Kidney (tissue), 14 donors: ENCODE results near the gene NR2F6. TPM values are rescaled to one million over a fixed set of nuclear protein-coding genes. Genes with fewer than 3 reads are reported as not detected.
A peak's percentile ranks its signal among the peaks of the same experiment; 100 is the strongest.

Experiments used
- DNase-seq, 5 donors: peaks; one replicate each; pipeline ENCODE4 v3.0.0-alpha.2; 2013 to 2020
- FAIRE-seq: peaks from 2 replicates; lab custom pipeline; 2012; peaks lifted over from hg19 to GRCh38; lab: Jason Lieb, UNC
- H3K27ac ChIP-seq, 2 donors: one replicate each; pipeline ENCODE4 v1.7.0; 2013; ENCODE audit warnings: low read depth in 2 of 2, low read length in 2 of 2, inconsistent platforms in 1 of 2
- H3K27me3 ChIP-seq: one replicate; pipeline ENCODE4 v1.7.1; 2013; ENCODE audit warnings: low read length, inconsistent platforms; ENCODE audit not compliant: control insufficient read depth, insufficient read depth
- H3K36me3 ChIP-seq, 3 donors: one replicate each; pipeline versions ENCODE4 v1.7.0 to v1.7.1; 2013; ENCODE audit warnings: low read length in 3 of 3, control low read depth in 1 of 3, inconsistent platforms in 1 of 3; ENCODE audit not compliant: insufficient read depth in 3 of 3, control insufficient read depth in 2 of 3
- H3K4me1 ChIP-seq, 3 donors: one replicate each; pipeline versions ENCODE4 v1.7.0 to v1.7.1; 2013; ENCODE audit warnings: low read length in 3 of 3, inconsistent platforms in 1 of 3, low read depth in 1 of 3; ENCODE audit not compliant: control insufficient read depth in 2 of 3, insufficient read depth in 2 of 3
- H3K4me3 ChIP-seq, 3 donors: one replicate each; pipeline versions ENCODE4 v1.7.0 to v1.8.1; 2013; ENCODE audit warnings: low read length in 3 of 3, control low read depth in 1 of 3, inconsistent platforms in 1 of 3
- H3K9ac ChIP-seq, 3 donors: one replicate each; pipeline versions ENCODE4 v1.7.0 to v1.7.1; 2013; ENCODE audit warnings: low read length in 3 of 3, control low read depth in 1 of 3, inconsistent platforms in 1 of 3
- H3K9me3 ChIP-seq, 3 donors: one replicate each; pipeline versions ENCODE4 v1.7.0 to v1.7.1; 2013; ENCODE audit warnings: low read length in 3 of 3, control low read depth in 1 of 3, inconsistent platforms in 1 of 3; ENCODE audit not compliant: control insufficient read depth in 2 of 3, insufficient read depth in 1 of 3
- CTCF ChIP-seq: IDR thresholded peaks from 3 replicates; pipeline ENCODE4 v1.5.1; 2012; ENCODE audit warnings: mild to moderate bottlenecking, moderate library complexity, borderline replicate concordance; ENCODE audit not compliant: insufficient read depth; ENCODE audit errors: extremely low read depth
- intact Hi-C: fragments of 100-400 bp; cut with DNase I; formaldehyde crosslinking; loops from one replicate; pipeline ENCODE4 v1.11.1; 2022
- polyA plus RNA-seq: library from polyadenylated mRNA; stranded (reverse); fragments of 350-450 nt; fragmentation: Illumina TruSeq; extraction: RNeasy Lipid Tissue Mini Kit (QIAGEN cat#74804); gene quantifications from one replicate; pipeline ENCODE4 v1.2.3, GENCODE V29; 2014; ENCODE audit warnings: low read depth, low replicate concordance; ENCODE audit not compliant: insufficient read depth
- total RNA-seq: library from RNA; stranded (reverse); fragmentation: NEBNext Ultra II Directional; extraction: Animal tissue kit (Norgen Biotek cat#: 25700); gene quantifications from one replicate; pipeline ENCODE4 v1.2.1, GENCODE V29; 2021
- donor health status: control.
- donor health status: control.
- donor health status: control.
- donor health status: control.
- donor health status: control.
- donor health status: DM: yes; HTN: yes; CAD: no.
- donor health status: Normal renal cell carcinoma (clear cell type).

Gene NR2F6
- total and polyA plus RNA-seq, 2 donors from 2014 or later, result 46.8 to 60.2 TPM

- FAIRE-seq, result no peak
- Histone ChIP-seq H3K9ac (no peak overlapping the region), H3K27ac (no peak overlapping the region), H3K36me3 (no peaks in the 10 kb centered on the region), H3K9me3 (no peaks in the 10 kb centered on the region), H3K4me1 (peaks cover 0 to 6% (median 0%) of the 10 kb centered on the region in 3 donors), H3K4me3 (no peak overlapping the region), H3K27me3 (no peaks in the 10 kb centered on the region)
- no peak for TF ChIP-seq CTCF
- no peak for DNase-seq
- intact Hi-C loops, result no loop called here
Measured at GRCh38 chr19:17220207-17220758, 25.4 kb downstream of the NR2F6 start.

GRCh38 chr19:17219286-17219685 is 26.4 kb downstream of the NR2F6 start:
- no peak for TF ChIP-seq CTCF
- intact Hi-C loops, result no loop called here

GRCh38 chr19:17216058-17216670 is 29.6 kb downstream of the NR2F6 start:
- FAIRE-seq, result no peak
- intact Hi-C loops, result no loop called here
- H3K36me3 ChIP-seq, result no peaks in the 10 kb centered on the region

More at GRCh38 chr19:17219286-17219685, 26.4 kb downstream of the NR2F6 start:
- no peaks in the 10 kb centered on the region for H3K27me3 ChIP-seq
- H3K36me3 ChIP-seq, result no peaks in the 10 kb centered on the region
- no peak overlapping the region for H3K9ac ChIP-seq
- H3K4me3 ChIP-seq, result no peak overlapping the region
- DNase-seq (no peak), FAIRE-seq (no peak)
- H3K9me3 ChIP-seq, result no peaks in the 10 kb centered on the region
- H3K4me1 ChIP-seq, result peaks cover 0 to 11% (median 4%) of the 10 kb centered on the region in 3 donors
- H3K27ac ChIP-seq, result no peak overlapping the region

More at GRCh38 chr19:17216058-17216670, 29.6 kb downstream of the NR2F6 start:
- peak in 1 of 5 donors; percentile 77 for DNase-seq
- peak overlapping the region in 2 of 3 donors; percentile 77 to 79 for H3K4me3 ChIP-seq
- H3K27ac ChIP-seq, result no peak overlapping the region
- no peaks in the 10 kb centered on the region for H3K9me3 ChIP-seq
- H3K9ac ChIP-seq, result no peak overlapping the region
- peaks cover 0 to 11% (median 4%) of the 10 kb centered on the region in 3 donors for H3K4me1 ChIP-seq
- TF ChIP-seq CTCF, result no peak
- H3K27me3 ChIP-seq, result no peaks in the 10 kb centered on the region
